ENCODE data around the gene CTTNBP2NL.
A peak's percentile ranks its signal among the peaks of the same experiment; 100 is the strongest.

Gene CTTNBP2NL, protein sequence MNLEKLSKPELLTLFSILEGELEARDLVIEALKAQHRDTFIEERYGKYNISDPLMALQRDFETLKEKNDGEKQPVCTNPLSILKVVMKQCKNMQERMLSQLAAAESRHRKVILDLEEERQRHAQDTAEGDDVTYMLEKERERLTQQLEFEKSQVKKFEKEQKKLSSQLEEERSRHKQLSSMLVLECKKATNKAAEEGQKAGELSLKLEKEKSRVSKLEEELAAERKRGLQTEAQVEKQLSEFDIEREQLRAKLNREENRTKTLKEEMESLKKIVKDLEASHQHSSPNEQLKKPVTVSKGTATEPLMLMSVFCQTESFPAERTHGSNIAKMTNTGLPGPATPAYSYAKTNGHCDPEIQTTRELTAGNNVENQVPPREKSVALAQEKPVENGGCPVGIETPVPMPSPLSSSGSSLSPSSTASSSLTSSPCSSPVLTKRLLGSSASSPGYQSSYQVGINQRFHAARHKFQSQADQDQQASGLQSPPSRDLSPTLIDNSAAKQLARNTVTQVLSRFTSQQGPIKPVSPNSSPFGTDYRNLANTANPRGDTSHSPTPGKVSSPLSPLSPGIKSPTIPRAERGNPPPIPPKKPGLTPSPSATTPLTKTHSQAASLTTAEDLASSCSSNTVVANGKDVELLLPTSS
- 0.24 to 0.91 reads per million in 2 donors for total RNA-seq

GRCh38 chr1:112395821-112396652 lies at the start of gene CTTNBP2NL:
Gene CTTNBP2NL (plus strand): TSS chr1:112396214. CDS start chr1:112416166, 19,952 bp downstream.
- DNase-seq, result peak; percentile 72

GRCh38 chr1:112346801-112347350 lies 49.1 kb upstream of the CTTNBP2NL start:
- no peak for DNase-seq

- no peak for DNase-seq
Observed at GRCh38 chr1:112356765-112357164, 39.2 kb upstream of the CTTNBP2NL start.

- DNase-seq, result no peak
Observed at GRCh38 chr1:112357467-112357866, 38.5 kb upstream of the CTTNBP2NL start.

DNA sequence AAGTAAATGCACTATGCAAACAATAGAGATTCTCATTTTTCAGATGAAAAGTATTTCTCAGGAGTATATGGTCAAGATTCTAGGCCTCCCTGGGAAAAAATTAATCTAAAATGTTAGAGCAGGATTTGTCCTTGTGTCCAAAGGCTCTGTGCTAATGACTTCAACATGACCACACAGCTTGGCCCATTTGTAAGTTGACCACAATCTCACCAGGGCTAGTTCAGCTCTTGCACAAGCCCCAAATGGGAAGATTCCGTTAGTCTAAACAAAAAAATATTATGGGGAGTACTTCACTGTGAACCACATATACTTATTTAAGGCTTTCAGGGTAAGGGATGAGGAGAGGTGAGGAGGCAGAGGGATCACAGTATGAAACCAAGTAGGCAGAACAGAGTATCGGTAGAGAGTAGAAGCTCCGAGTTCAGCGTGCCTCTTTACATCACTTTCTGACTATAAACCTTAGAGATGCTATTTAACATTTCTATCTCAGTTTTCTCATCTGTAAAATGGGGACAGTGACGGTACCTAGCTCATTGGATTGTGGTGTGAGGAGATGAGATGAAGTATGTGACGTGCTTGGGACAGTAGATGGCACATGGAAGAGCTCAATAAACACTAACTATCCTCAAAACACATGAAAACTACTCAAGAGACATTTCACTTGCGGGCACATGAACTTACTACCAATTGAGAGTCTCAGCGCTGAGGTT lies 37.8 kb upstream of the CTTNBP2NL start:
- DNase-seq, result no peak

GRCh38 chr1:112358798-112359408 lies 37.1 kb upstream of the CTTNBP2NL start:
- DNase-seq, result no peak

- no peak for DNase-seq
Observed at GRCh38 chr1:112359961-112360767, 35.9 kb upstream of the CTTNBP2NL start.

- DNase-seq, result no peak
Observed at GRCh38 chr1:112363636-112364035, 32.4 kb upstream of the CTTNBP2NL start.

GRCh38 chr1:112368198-112368597 lies 27.8 kb upstream of the CTTNBP2NL start:
- no peak for DNase-seq

GRCh38 chr1:112369392-112370285 lies 26.4 kb upstream of the CTTNBP2NL start:
- peak; percentile 82 for DNase-seq

GRCh38 chr1:112370996-112371395 lies 25.0 kb upstream of the CTTNBP2NL start:
- no peak for DNase-seq

DNA sequence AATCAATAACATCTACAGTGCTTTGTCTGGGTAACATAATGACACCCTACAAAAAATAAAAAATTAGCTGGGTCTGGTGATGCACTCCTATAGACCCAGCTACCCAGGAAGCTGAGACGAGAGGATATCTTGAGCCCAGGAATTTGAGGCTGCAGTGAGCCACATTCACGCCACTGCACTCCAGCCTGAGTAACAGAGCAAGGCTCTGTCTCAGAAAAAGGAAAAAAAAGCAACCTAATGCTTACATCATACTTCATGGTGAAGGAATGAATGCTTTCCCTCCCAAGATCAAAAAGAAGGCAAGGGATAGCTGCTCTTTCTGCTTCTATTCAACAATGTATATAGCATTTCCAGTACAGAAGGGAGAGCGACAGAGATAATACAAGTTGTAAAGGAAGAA lies 24.2 kb upstream of the CTTNBP2NL start:
- no peak for DNase-seq

- no peak for DNase-seq
Observed at GRCh38 chr1:112373806-112374205, 22.2 kb upstream of the CTTNBP2NL start.

GRCh38 chr1:112375701-112376100 lies 20.3 kb upstream of the CTTNBP2NL start:
- DNase-seq, result no peak

DNA sequence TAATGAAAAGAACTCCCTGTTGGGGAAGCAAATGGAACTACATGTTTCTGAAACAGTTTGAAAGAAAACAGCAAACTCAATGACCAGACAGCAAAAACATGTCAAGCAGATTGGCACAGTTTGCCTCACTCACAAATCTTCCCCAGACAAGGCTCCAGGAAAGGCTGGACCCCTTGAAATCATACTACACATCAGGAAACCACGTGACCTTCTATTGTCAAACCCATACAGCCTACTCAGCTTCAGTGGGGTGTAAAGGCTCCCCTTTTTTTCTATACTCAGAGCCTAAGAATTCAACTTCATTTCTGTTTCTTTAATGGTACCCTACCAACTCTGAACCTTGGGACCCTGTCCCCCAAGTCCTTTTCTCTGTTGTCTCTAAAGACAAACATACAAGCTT lies 15.7 kb upstream of the CTTNBP2NL start:
- DNase-seq, result no peak

- DNase-seq, result no peak
Observed at GRCh38 chr1:112381324-112382076, 14.5 kb upstream of the CTTNBP2NL start.

DNA sequence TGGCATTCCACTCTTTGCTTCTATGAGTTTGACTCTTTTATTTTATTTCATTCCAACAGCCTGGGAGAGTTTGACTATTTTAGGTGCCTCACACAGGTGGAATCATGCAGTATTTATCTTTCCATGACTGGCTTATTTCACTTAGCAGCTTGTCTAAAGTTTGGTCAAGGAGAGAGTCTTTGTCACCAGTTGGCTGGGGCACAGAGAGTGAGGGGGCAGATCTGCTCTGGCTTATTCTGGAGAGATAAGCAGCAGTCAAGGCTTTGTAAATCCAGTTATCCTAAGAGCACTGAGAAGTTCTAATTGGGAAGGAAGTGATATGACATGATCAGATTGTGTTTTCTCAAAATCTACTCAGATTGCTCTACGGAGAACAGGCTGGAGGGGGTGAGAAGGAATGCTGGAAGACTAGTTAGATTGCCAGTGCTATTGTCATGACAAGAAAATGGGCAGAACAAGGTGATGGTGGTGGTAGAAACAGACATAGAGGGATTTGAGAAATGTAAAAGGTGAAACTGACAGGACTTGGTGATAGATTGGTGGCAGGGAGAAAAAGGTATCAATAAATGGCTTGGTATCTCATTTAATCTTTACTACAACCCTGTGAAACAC lies 12.1 kb upstream of the CTTNBP2NL start:
- DNase-seq, result no peak

DNA sequence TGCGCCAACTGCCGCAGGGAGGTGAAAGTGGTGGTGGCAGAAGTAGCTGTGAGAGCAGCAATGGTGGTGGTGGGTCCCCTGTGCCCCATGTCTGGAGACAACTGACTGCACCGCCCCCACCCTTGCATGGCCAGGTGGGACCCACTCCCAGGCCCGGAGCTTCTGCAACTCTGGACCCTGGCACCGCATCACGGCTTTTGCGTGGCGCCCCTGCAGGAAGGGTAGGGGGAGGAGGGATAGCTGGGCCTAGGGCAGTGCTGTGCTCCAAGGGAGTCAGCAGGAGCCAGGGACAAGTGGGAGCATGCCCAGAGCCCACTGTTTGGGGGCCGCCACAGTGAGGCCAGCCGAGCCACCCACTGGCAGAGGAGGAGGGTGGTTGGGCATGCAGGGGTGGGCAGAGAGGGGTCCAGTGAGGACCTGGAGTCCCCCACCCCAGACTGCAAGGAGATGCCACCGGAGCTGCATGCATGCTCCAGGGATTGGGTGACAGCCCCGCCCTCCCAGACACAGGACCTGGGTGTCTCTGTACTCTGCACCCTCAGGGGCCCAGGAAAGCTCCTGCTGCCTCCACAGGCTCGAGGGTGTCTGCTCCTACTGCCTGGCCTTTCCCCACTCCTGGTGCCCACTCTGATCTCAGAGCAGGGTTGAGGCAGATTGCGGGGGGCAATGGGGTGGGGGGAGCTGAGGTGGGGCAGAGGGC lies 9.8 kb upstream of the CTTNBP2NL start:
- no peak for DNase-seq
